Glutamatergic neuron (in vitro differentiated cells): ENCODE results near the gene GTPBP4. TPM values are rescaled to one million over a fixed set of nuclear protein-coding genes. Genes with fewer than 3 reads are reported as not detected.

Experiments used
- DNase-seq: peaks from one replicate; pipeline ENCODE4 v3.0.0; 2022
- H3K27ac Mint-ChIP-seq: one replicate; pipeline ENCODE4 v1.8.0; 2020; ENCODE audit warnings: mild to moderate bottlenecking, mixed read lengths, inconsistent platforms; ENCODE audit not compliant: unreplicated experiment
- H3K27me3 Mint-ChIP-seq: one replicate; pipeline ENCODE4 v1.8.0; 2020; ENCODE audit warnings: mild to moderate bottlenecking, moderate library complexity, mixed read lengths, inconsistent platforms; ENCODE audit not compliant: unreplicated experiment
- H3K36me3 Mint-ChIP-seq: one replicate; pipeline ENCODE4 v1.8.0; 2020; ENCODE audit warnings: mild to moderate bottlenecking, mixed read lengths, inconsistent platforms; ENCODE audit not compliant: unreplicated experiment
- H3K4me1 Mint-ChIP-seq: one replicate; pipeline ENCODE4 v1.8.0; 2020; ENCODE audit warnings: mild to moderate bottlenecking, low read depth, mixed read lengths, inconsistent platforms; ENCODE audit not compliant: unreplicated experiment
- H3K4me3 Mint-ChIP-seq: one replicate; pipeline ENCODE4 v1.8.0; 2020; ENCODE audit warnings: mild to moderate bottlenecking, mixed read lengths, inconsistent platforms; ENCODE audit not compliant: unreplicated experiment
- H3K9me3 Mint-ChIP-seq: one replicate; pipeline ENCODE4 v1.8.0; 2020; ENCODE audit warnings: mild to moderate bottlenecking, moderate library complexity, mixed read lengths, inconsistent platforms; ENCODE audit not compliant: unreplicated experiment
- total RNA-seq: library from RNA; stranded (reverse); fragmentation: NEBNext Ultra II Directional; extraction: Animal tissue kit (Norgen Biotek cat#: 25700); gene quantifications from one replicate; pipeline ENCODE4 v1.2.1, GENCODE V29; 2021; ENCODE audit not compliant: unreplicated experiment
- TF ChIP-seq, protein P1 (sequence below): fragments of 200-600 bp; sonication (generic); IDR thresholded peaks from one replicate; pipeline ENCODE4 v1.5.0; 2021; ENCODE audit not compliant: partially characterized antibody, unreplicated experiment

Gene GTPBP4
- total RNA-seq, 1 donor from 2014 or later = 45.4 TPM

DNA sequence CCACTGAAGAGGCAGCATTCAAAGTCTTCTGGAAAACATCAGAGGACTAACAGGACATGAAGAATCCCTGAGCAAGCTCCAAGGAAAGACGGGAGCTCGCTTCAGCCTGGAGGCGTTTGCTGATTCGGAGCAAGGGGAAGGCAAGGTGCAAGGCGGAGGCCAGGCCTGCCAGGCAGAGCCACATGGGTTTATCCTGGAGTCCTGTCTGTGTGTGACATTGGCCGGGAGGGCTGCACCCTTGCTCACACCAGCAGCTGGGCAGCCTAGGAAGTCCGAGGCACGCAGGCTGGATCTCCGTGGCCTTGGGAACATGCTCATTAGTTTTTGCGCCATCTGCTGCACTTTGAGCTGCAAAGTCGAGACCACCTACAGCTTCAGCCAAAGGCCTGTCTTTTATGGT lies 34.4 kb upstream of the GTPBP4 start:
- H3K36me3 Mint-ChIP-seq = no peaks in the 10 kb centered on the region
- TF ChIP-seq, protein P1, sequence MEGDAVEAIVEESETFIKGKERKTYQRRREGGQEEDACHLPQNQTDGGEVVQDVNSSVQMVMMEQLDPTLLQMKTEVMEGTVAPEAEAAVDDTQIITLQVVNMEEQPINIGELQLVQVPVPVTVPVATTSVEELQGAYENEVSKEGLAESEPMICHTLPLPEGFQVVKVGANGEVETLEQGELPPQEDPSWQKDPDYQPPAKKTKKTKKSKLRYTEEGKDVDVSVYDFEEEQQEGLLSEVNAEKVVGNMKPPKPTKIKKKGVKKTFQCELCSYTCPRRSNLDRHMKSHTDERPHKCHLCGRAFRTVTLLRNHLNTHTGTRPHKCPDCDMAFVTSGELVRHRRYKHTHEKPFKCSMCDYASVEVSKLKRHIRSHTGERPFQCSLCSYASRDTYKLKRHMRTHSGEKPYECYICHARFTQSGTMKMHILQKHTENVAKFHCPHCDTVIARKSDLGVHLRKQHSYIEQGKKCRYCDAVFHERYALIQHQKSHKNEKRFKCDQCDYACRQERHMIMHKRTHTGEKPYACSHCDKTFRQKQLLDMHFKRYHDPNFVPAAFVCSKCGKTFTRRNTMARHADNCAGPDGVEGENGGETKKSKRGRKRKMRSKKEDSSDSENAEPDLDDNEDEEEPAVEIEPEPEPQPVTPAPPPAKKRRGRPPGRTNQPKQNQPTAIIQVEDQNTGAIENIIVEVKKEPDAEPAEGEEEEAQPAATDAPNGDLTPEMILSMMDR = no peak
- H3K4me1 Mint-ChIP-seq = peaks cover 4% of the 10 kb centered on the region
- H3K9me3 Mint-ChIP-seq = peaks cover 3% of the 10 kb centered on the region
- no peak overlapping the region for H3K4me3 Mint-ChIP-seq
- H3K27ac Mint-ChIP-seq = no peak overlapping the region
- H3K27me3 Mint-ChIP-seq = peaks cover 4% of the 10 kb centered on the region
- no peak for DNase-seq

DNA sequence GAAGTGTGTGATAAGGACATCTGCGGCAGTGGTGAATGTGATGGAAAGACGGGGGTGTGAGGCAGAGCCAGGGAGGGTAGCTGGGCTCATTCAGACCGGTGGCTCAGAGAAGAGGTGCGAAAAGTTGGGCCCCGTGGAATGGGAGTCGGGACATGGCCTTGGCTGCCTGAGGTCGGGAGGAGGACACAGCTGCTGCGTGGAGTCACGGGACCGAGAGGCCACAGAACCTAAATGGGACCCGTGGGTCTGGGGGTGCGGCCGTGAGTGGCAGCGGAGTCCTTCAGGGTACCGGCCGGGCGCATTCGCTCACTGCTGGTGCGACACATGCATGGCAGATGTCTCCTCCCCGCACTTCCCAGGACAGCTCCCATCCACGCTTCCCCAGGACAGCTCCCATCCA lies 33.8 kb upstream of the GTPBP4 start:
- H3K27ac Mint-ChIP-seq = no peak overlapping the region
- H3K27me3 Mint-ChIP-seq = peaks cover 4% of the 10 kb centered on the region
- H3K36me3 Mint-ChIP-seq = no peaks in the 10 kb centered on the region
- peaks cover 3% of the 10 kb centered on the region for H3K4me1 Mint-ChIP-seq
- no peak for DNase-seq
- TF ChIP-seq, protein P1 = no peak
- H3K4me3 Mint-ChIP-seq = no peak overlapping the region
- H3K9me3 Mint-ChIP-seq = peaks cover under 1% of the 10 kb centered on the region

DNA sequence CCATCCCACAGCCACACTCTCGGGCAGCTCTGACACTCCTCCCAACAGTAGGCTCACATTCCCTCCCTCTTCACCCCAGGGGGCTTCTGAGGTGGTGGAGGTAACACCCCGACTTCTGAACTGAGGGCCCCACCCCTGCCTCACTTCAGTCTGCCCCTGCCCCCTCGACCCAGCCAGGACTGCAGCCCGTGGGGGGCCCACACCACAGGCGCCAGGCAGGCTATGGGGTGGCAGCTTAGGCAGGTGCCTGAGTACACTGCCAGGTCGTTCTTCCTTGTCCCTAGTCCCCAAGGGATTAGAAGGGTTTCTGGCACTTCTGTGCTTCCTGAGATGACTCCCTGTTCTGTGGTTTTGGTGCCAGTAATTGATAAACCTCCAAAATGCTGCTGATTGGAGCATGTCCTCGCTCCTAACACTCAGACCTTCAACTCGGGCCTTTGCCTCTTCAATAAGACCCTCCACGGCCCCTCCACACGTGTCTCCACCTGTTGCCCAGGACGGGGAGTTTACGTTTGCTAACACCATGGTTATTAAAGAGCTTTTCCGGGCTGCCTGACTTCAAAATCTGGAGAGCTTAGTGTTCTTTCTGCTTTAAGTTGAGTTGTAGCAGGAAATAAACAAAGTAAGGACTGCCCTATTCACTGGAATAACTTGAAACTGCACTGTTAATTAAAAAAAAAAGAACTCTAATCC lies 33.0 kb upstream of the GTPBP4 start:
- H3K27me3 Mint-ChIP-seq = peaks cover 5% of the 10 kb centered on the region
- H3K9me3 Mint-ChIP-seq = no peaks in the 10 kb centered on the region
- TF ChIP-seq, protein P1 = no peak
- H3K4me1 Mint-ChIP-seq = no peaks in the 10 kb centered on the region
- no peak overlapping the region for H3K4me3 Mint-ChIP-seq
- DNase-seq = no peak
- no peak overlapping the region for H3K27ac Mint-ChIP-seq
- H3K36me3 Mint-ChIP-seq = no peaks in the 10 kb centered on the region

DNA sequence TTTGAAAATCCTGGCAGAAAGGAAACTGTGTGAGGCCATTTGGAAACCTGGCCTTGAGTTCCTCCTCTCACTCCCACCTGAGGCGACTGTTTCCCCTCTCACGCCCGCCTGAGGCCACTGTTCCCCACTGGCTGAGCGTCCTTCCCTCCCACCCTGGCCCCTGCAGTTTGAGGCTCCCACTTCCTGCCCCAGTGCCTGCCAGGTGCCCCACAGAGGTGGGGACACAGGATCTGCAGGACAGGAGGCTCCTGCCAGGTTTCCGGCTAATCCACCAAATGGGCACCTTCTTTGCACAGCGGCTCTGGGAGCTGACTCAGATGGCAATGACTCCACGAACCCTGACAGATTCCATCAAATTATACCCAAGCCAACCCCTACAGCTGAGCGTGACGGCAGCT lies 32.4 kb upstream of the GTPBP4 start:
- Mint-ChIP-seq H3K4me3 (no peak overlapping the region), H3K9me3 (no peaks in the 10 kb centered on the region), H3K4me1 (no peaks in the 10 kb centered on the region), H3K27me3 (peaks cover 5% of the 10 kb centered on the region), H3K36me3 (no peaks in the 10 kb centered on the region), H3K27ac (no peak overlapping the region)
- TF ChIP-seq, protein P1 = no peak
- DNase-seq = no peak

DNA sequence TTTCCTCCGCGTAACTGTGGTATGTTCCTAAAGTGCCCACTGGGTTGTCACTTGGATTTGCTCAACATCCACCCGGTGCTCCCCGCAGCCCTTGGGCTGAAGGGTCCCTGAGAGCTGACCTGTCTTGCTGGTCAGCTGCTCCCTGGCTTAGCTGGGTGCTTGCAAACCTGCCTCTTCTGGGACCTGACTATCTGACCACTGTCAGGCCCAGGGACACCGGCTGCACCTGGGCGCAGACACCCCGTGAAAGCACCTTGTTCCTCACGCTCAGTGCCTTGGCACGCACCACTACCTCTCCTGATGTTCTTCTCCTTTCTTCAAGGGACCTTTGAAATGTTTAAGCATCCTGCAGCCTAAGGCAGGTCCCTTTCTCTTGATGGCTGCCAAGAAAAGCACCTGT lies 30.1 kb upstream of the GTPBP4 start:
- Mint-ChIP-seq H3K9me3 (peaks cover 3% of the 10 kb centered on the region), H3K4me1 (no peaks in the 10 kb centered on the region), H3K27me3 (peaks cover 5% of the 10 kb centered on the region), H3K4me3 (no peak overlapping the region), H3K36me3 (no peaks in the 10 kb centered on the region), H3K27ac (no peak overlapping the region)
- TF ChIP-seq, protein P1 = no peak
- no peak for DNase-seq
